Activated CD4-positive, alpha-beta T cell treated with anti-CD3 and anti-CD28 coated beads, Interleukin-2, amount 10 ng/mL, durations not matched to agents 7 days and 5 days (primary cell): ENCODE data around the gene SHB. TPM values are rescaled to one million over a fixed set of nuclear protein-coding genes. Genes with fewer than 3 reads are reported as not detected.

Experiments
- CTCF ChIA-PET: fragments of 350-600 bp; sonication (Branson Sonifier 250); formaldehyde crosslinking; loops from one replicate; lab custom pipeline; 2021; ENCODE audit warnings: antibody characterized with exemption; lab: Charles Lee
- POLR2A ChIA-PET: fragments of 350-600 bp; sonication (Branson Sonifier 250); formaldehyde crosslinking; loops from one replicate; lab custom pipeline; 2021; ENCODE audit warnings: antibody characterized with exemption; lab: Charles Lee
- DNase-seq: peaks from one replicate; pipeline ENCODE4 v3.0.0-alpha.2; 2020
- H3K27ac Mint-ChIP-seq: one replicate; pipeline ENCODE4 v1.8.0; 2021; ENCODE audit warnings: mild to moderate bottlenecking, moderate library complexity, mixed read lengths
- H3K27me3 Mint-ChIP-seq: one replicate; pipeline ENCODE4 v1.8.0; 2021; ENCODE audit warnings: mixed read lengths
- H3K36me3 Mint-ChIP-seq: one replicate; pipeline ENCODE4 v1.8.0; 2021; ENCODE audit warnings: low read depth, mixed read lengths
- H3K4me1 Mint-ChIP-seq: one replicate; pipeline ENCODE4 v1.8.0; 2021; ENCODE audit warnings: mixed read lengths
- H3K4me3 Mint-ChIP-seq: one replicate; pipeline ENCODE4 v1.8.0; 2021; ENCODE audit warnings: mild to moderate bottlenecking, moderate library complexity, mixed read lengths
- H3K9me3 Mint-ChIP-seq: one replicate; pipeline ENCODE4 v1.8.0; 2021; ENCODE audit warnings: mixed read lengths
- total RNA-seq, 2 experiments: library from RNA; stranded (reverse); gene quantifications; one replicate each; pipeline ENCODE4 v1.2.3, GENCODE V29; 2021

Gene SHB
- total RNA-seq, 2 experiments from 2014 or later: not detected

DNA sequence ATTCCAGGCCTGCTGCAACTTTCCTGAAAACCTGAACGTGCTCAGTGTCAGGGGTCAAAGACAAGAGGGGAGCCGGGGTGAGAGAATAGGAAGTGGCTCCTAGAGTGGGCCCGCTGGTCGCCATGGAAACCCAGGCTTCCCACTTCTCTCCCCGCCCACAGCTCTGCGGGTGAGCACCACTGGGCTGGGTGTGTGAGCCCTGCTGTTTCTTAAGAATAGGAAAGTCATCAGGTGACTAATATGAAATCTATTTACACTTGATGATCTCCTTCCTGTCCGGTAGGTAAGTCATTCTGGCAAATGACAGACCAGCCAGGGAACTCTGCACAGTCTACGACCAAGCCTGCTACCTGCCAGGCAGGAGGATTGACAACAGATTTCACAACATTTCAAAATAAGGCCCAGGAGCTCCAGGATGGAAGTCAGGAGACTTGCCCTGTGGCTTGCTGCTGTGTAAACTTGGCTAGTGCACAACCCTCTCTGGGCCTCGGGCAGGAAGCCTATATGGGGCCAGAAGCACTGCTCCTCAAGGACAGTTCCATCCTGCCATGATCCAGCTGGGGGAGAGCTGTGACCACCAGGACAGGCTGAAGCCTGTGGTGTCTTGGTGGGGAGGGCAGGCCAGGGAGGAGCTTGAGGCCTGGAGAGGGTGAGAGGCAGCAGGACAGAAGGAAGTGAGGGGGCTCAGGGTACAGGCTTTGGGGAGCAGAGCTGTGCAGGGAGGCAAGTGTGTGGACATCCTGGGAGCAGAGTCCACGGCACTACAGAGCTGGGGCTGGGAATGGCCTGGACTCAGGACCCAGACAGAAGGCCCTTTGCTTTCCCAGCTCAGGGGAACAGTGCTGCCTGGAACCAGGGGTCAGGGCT lies 60.6 kb downstream of the SHB start:
- no peaks in the 10 kb centered on the region for H3K9me3 Mint-ChIP-seq
- ChIA-PET POLR2A (no interaction called here), CTCF (interaction anchor here (0.7 to 1.1 kb wide), 2 partner anchors 18 to 23 kb away, joined by 3 to 5 read pairs; no protein-coding TSS in a partner anchor)
- peaks cover 17% of the 10 kb centered on the region for H3K4me1 Mint-ChIP-seq
- H3K27me3 Mint-ChIP-seq: no peaks in the 10 kb centered on the region
- peak overlapping the region; percentile 86 for H3K27ac Mint-ChIP-seq
- DNase-seq: no peak
- H3K36me3 Mint-ChIP-seq: no peaks in the 10 kb centered on the region
- no peak overlapping the region for H3K4me3 Mint-ChIP-seq

DNA sequence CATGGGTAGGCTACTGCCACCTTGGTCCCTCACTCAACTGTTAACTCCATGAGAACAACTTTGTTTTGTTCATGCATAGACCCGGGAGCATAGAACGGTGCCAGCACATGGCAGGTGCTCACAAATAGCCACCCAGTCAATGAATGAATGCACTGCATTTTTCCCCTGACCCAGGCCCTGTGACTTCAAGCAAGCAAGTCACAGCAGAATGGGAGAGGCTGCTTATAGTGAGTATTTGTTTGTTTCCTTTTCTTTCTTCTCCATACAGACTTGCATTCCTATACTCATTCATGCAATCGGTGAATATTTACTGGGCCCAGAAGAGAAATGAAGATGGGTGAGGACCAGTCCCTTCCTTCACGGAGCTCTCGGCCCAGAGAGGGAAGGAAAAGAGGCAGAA lies 62.0 kb downstream of the SHB start:
- H3K36me3 Mint-ChIP-seq: no peaks in the 10 kb centered on the region
- no peak overlapping the region for H3K4me3 Mint-ChIP-seq
- H3K9me3 Mint-ChIP-seq: no peaks in the 10 kb centered on the region
- peaks cover 22% of the 10 kb centered on the region for H3K4me1 Mint-ChIP-seq
- no peaks in the 10 kb centered on the region for H3K27me3 Mint-ChIP-seq
- H3K27ac Mint-ChIP-seq: no peak overlapping the region
- CTCF ChIA-PET: no interaction called here
- POLR2A ChIA-PET: no interaction called here
- no peak for DNase-seq

- no peaks in the 10 kb centered on the region for H3K27me3 Mint-ChIP-seq
- CTCF ChIA-PET: no interaction called here
- no peak overlapping the region for H3K27ac Mint-ChIP-seq
- no peak for DNase-seq
- H3K36me3 Mint-ChIP-seq: no peaks in the 10 kb centered on the region
- no peaks in the 10 kb centered on the region for H3K9me3 Mint-ChIP-seq
- POLR2A ChIA-PET: no interaction called here
- H3K4me1 Mint-ChIP-seq: peaks cover 22% of the 10 kb centered on the region
- no peak overlapping the region for H3K4me3 Mint-ChIP-seq
Measured at GRCh38 chr9:38006163-38006562, 62.9 kb downstream of the SHB start.

GRCh38 chr9:38004809-38005560 lies 64.0 kb downstream of the SHB start:
- ChIA-PET CTCF (no interaction called here), POLR2A (no interaction called here)
- H3K9me3 Mint-ChIP-seq: no peaks in the 10 kb centered on the region
- no peaks in the 10 kb centered on the region for H3K36me3 Mint-ChIP-seq
- no peak for DNase-seq
- no peak overlapping the region for H3K4me3 Mint-ChIP-seq
- no peak overlapping the region for H3K27ac Mint-ChIP-seq
- H3K4me1 Mint-ChIP-seq: peaks cover 22% of the 10 kb centered on the region
- H3K27me3 Mint-ChIP-seq: no peaks in the 10 kb centered on the region

- no peak for DNase-seq
- Mint-ChIP-seq H3K36me3 (no peaks in the 10 kb centered on the region), H3K27ac (no peak overlapping the region), H3K4me1 (peaks cover 22% of the 10 kb centered on the region), H3K9me3 (no peaks in the 10 kb centered on the region), H3K27me3 (no peaks in the 10 kb centered on the region), H3K4me3 (no peak overlapping the region)
- ChIA-PET POLR2A (no interaction called here), CTCF (no interaction called here)
Measured at GRCh38 chr9:38003946-38004808, 64.8 kb downstream of the SHB start.

DNA sequence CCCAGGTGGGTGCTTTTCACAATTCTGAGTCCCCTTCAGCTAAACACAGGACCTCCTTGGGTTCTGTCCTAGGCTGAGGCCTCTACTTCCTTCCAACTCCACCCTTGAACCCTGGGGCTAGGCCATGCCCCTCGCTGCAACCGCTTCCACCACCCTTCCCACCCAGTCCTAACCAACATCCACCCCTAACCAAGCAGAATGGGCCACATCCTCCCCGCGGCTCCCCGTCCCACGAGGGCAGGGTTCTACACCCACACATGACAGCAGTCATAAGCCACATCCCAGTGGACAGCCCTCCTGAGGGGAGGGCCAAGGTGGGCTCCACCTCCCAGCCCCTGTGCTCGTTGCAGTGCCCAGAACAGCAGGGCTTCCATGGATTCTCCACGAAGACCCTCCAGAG lies 65.8 kb downstream of the SHB start:
- DNase-seq: peak; percentile 27
- peak overlapping the region; percentile 15 for H3K4me3 Mint-ChIP-seq
- ChIA-PET CTCF (no interaction called here), POLR2A (no interaction called here)
- H3K4me1 Mint-ChIP-seq: peaks cover 16% of the 10 kb centered on the region
- no peak overlapping the region for H3K27ac Mint-ChIP-seq
- no peaks in the 10 kb centered on the region for H3K9me3 Mint-ChIP-seq
- no peaks in the 10 kb centered on the region for H3K27me3 Mint-ChIP-seq
- no peaks in the 10 kb centered on the region for H3K36me3 Mint-ChIP-seq

- DNase-seq: no peak
- H3K4me3 Mint-ChIP-seq: no peak overlapping the region
- ChIA-PET POLR2A (no interaction called here), CTCF (interaction anchor here (1.4 to 1.5 kb wide), 2 partner anchors 18 to 22 kb away, joined by 3 to 4 read pairs; no protein-coding TSS in a partner anchor)
- no peaks in the 10 kb centered on the region for H3K36me3 Mint-ChIP-seq
- peaks cover 7% of the 10 kb centered on the region for H3K4me1 Mint-ChIP-seq
- no peaks in the 10 kb centered on the region for H3K9me3 Mint-ChIP-seq
- no peak overlapping the region for H3K27ac Mint-ChIP-seq
- H3K27me3 Mint-ChIP-seq: no peaks in the 10 kb centered on the region
Measured at GRCh38 chr9:38001430-38001829, 67.6 kb downstream of the SHB start.

- DNase-seq: no peak
- peaks cover 7% of the 10 kb centered on the region for H3K4me1 Mint-ChIP-seq
- ChIA-PET POLR2A (no interaction called here), CTCF (no interaction called here)
- no peak overlapping the region for H3K4me3 Mint-ChIP-seq
- no peaks in the 10 kb centered on the region for H3K27me3 Mint-ChIP-seq
- no peak overlapping the region for H3K27ac Mint-ChIP-seq
- no peaks in the 10 kb centered on the region for H3K36me3 Mint-ChIP-seq
- H3K9me3 Mint-ChIP-seq: no peaks in the 10 kb centered on the region
Measured at GRCh38 chr9:38000735-38001134, 68.3 kb downstream of the SHB start.

- Mint-ChIP-seq H3K4me1 (peaks cover 9% of the 10 kb centered on the region), H3K27ac (no peak overlapping the region), H3K27me3 (no peaks in the 10 kb centered on the region), H3K9me3 (no peaks in the 10 kb centered on the region), H3K36me3 (no peaks in the 10 kb centered on the region), H3K4me3 (no peak overlapping the region)
- no peak for DNase-seq
- ChIA-PET CTCF (no interaction called here), POLR2A (no interaction called here)
Measured at GRCh38 chr9:38000332-38000731, 68.7 kb downstream of the SHB start.

DNA sequence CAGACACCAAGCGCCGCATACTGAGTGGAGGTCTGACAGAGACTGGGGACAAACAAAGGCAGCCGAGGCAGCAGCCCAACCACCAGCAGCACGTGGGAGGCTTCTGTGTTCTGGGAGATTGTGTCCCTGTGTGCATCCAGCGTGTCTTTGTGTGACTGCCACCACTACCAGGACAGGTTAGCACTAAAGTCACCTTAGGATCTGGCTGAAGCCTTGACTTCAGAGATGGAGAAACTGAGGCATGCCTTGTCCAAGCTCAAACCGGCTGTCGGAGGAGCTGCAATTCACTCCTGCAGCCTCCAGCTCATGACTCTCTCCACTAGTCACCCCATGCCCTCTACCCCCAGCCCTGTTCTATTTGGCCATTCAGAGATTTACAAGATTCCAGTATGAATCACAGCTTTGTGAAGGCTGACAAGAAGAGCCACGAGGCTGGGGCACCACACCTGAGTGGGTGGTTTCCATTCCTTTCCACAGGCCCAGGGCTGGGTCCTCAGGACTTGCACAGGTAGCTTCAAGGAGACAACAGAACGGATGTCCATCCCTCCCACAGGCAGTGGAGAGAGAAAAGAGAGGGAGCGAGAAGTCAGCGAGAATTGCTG lies 69.3 kb downstream of the SHB start:
- no peak for DNase-seq
- Mint-ChIP-seq H3K9me3 (no peaks in the 10 kb centered on the region), H3K4me1 (peaks cover 14% of the 10 kb centered on the region), H3K27ac (no peak overlapping the region), H3K27me3 (no peaks in the 10 kb centered on the region), H3K36me3 (no peaks in the 10 kb centered on the region), H3K4me3 (no peak overlapping the region)
- POLR2A ChIA-PET: no interaction called here
- CTCF ChIA-PET: interaction anchor here (1.3 kb wide), 1 partner anchor 17 kb away, joined by 4 read pairs; no protein-coding TSS in a partner anchor

GRCh38 chr9:37998881-37999587 lies 70.0 kb downstream of the SHB start:
- H3K27ac Mint-ChIP-seq: no peak overlapping the region

More at GRCh38 chr9:37998881-37999587, 70.0 kb downstream of the SHB start:
- no peak overlapping the region for H3K4me3 Mint-ChIP-seq
- H3K27me3 Mint-ChIP-seq: no peaks in the 10 kb centered on the region
- ChIA-PET CTCF (interaction anchor here (1.3 kb wide), 1 partner anchor 16 kb away, joined by 4 read pairs; no protein-coding TSS in a partner anchor), POLR2A (no interaction called here)
- H3K9me3 Mint-ChIP-seq: no peaks in the 10 kb centered on the region
- H3K36me3 Mint-ChIP-seq: no peaks in the 10 kb centered on the region
- H3K4me1 Mint-ChIP-seq: peaks cover 21% of the 10 kb centered on the region
- DNase-seq: no peak
